Measurements from ENCODE around the gene SNRPA. TPM values are rescaled to one million over a fixed set of nuclear protein-coding genes. Genes with fewer than 3 reads are reported as not detected.

SNRPA gene
- polyA plus RNA-seq, 1 donor (not counting 4 experiments of a cell fraction or from before 2014, with no cell fraction given): 93.4 TPM

GRCh38 chr19:40721936-40722661 is 28.9 kb upstream of the SNRPA start:
- FAIRE-seq (peak; percentile 44), DNase-seq (ENCODE audit: low read depth, low spot score) (no peak)
- peak overlapping the region; percentile 1 to 35 (median 19) for H3K4me3 ChIP-seq (ENCODE audit: control insufficient read depth in 2 of 3, extremely low read depth in 1 of 3, insufficient read depth in 2 of 3, low read depth in 1 of 3, low read length in 3 of 3)
- H3K36me3 ChIP-seq (ENCODE audit: control insufficient read depth in 2 of 2, extremely low read depth in 1 of 2, insufficient read depth in 2 of 2, low read length in 2 of 2): peaks cover 25 to 29% of the 10 kb centered on the region in 2 experiments
- dilution Hi-C loops (cut with MboI; ENCODE audit: extremely low pct_ligation_motif_present, low sequenced_read_pairs): no loop called here
- H3K27me3 ChIP-seq (ENCODE audit: control insufficient read depth, extremely low read depth, insufficient read depth, low read length): no peaks in the 10 kb centered on the region
- peaks cover 85% of the 10 kb centered on the region for H3K79me2 ChIP-seq (ENCODE audit: control insufficient read depth, insufficient read depth, low read length)
- H3K9ac ChIP-seq (ENCODE audit: control insufficient read depth, extremely low read depth, insufficient read depth, low read length): peak overlapping the region; percentile 60
- no peak for TF ChIP-seq CTCF (optimal IDR thresholded peaks at IDR 0.05 in 1 of 3, IDR thresholded peaks at IDR 0.05 in 1 of 3, conservative IDR thresholded peaks at IDR 0.05 in 1 of 3; ENCODE audit: extremely low read depth in 1 of 3, insufficient read depth in 2 of 3, low read length in 3 of 3)
- no peak for TF ChIP-seq EZH2 (IDR thresholded peaks at IDR 0.05; ENCODE audit: low read length)
- H3K9me3 ChIP-seq (ENCODE audit: control insufficient read depth, low read depth, low read length): no peaks in the 10 kb centered on the region
- H2AFZ ChIP-seq (ENCODE audit: control insufficient read depth, low read length): no peak overlapping the region
- H3K4me2 ChIP-seq (ENCODE audit: control insufficient read depth, extremely low read depth, insufficient read depth, low read depth, low read length): peak overlapping the region; percentile 70
- H3K9me1 ChIP-seq (ENCODE audit: control insufficient read depth, extremely low read depth, insufficient read depth, low read length): peaks cover 2% of the 10 kb centered on the region
- H3K27ac ChIP-seq (ENCODE audit: control insufficient read depth, insufficient read depth, low read length): peak overlapping the region; percentile 81
- H4K20me1 ChIP-seq (ENCODE audit: control insufficient read depth, extremely low read depth, insufficient read depth, low read length): peaks cover 3% of the 10 kb centered on the region
- peaks cover 31% of the 10 kb centered on the region for H3K4me1 ChIP-seq (ENCODE audit: control insufficient read depth, extremely low read depth, insufficient read depth, low read length)

- no peak for TF ChIP-seq CTCF (optimal IDR thresholded peaks at IDR 0.05 in 1 of 3, IDR thresholded peaks at IDR 0.05 in 1 of 3, conservative IDR thresholded peaks at IDR 0.05 in 1 of 3; ENCODE audit: extremely low read depth in 1 of 3, insufficient read depth in 2 of 3, low read length in 3 of 3)
- no peak for DNase-seq (ENCODE audit: low read depth, low spot score)
- peaks cover 30 to 35% of the 10 kb centered on the region in 2 experiments for H3K36me3 ChIP-seq (ENCODE audit: control insufficient read depth in 2 of 2, extremely low read depth in 1 of 2, insufficient read depth in 2 of 2, low read length in 2 of 2)
- peaks cover 3% of the 10 kb centered on the region for H4K20me1 ChIP-seq (ENCODE audit: control insufficient read depth, extremely low read depth, insufficient read depth, low read length)
- no peak overlapping the region for H2AFZ ChIP-seq (ENCODE audit: control insufficient read depth, low read length)
- H3K27ac ChIP-seq (ENCODE audit: control insufficient read depth, insufficient read depth, low read length): no peak overlapping the region
- H3K4me2 ChIP-seq (ENCODE audit: control insufficient read depth, extremely low read depth, insufficient read depth, low read depth, low read length): no peak overlapping the region
- H3K79me2 ChIP-seq (ENCODE audit: control insufficient read depth, insufficient read depth, low read length): peaks cover 72% of the 10 kb centered on the region
- H3K27me3 ChIP-seq (ENCODE audit: control insufficient read depth, extremely low read depth, insufficient read depth, low read length): no peaks in the 10 kb centered on the region
- no peak overlapping the region for H3K9ac ChIP-seq (ENCODE audit: control insufficient read depth, extremely low read depth, insufficient read depth, low read length)
- dilution Hi-C loops (cut with MboI; ENCODE audit: extremely low pct_ligation_motif_present, low sequenced_read_pairs): no loop called here
- H3K9me3 ChIP-seq (ENCODE audit: control insufficient read depth, low read depth, low read length): no peaks in the 10 kb centered on the region
- FAIRE-seq: no peak
- peaks cover 31% of the 10 kb centered on the region for H3K4me1 ChIP-seq (ENCODE audit: control insufficient read depth, extremely low read depth, insufficient read depth, low read length)
- no peak overlapping the region for H3K4me3 ChIP-seq (ENCODE audit: control insufficient read depth in 2 of 3, extremely low read depth in 1 of 3, insufficient read depth in 2 of 3, low read depth in 1 of 3, low read length in 3 of 3)
- peaks cover 2% of the 10 kb centered on the region for H3K9me1 ChIP-seq (ENCODE audit: control insufficient read depth, extremely low read depth, insufficient read depth, low read length)
Observed at GRCh38 chr19:40723661-40724254, 27.2 kb upstream of the SNRPA start.

Measured in keratinocyte (primary cell).